H1 (cell line): Measurements from ENCODE around the gene WDR81. TPM values are rescaled to one million over a fixed set of nuclear protein-coding genes. Genes with fewer than 3 reads are reported as not detected.

Source experiments
- CTCF ChIA-PET: fragments of 300-600 bp; sonication (Branson Sonifier 250); formaldehyde crosslinking; loops from one replicate; lab custom pipeline; 2021; ENCODE audit not compliant: partially characterized antibody; lab: Charles Lee
- POLR2A ChIA-PET: fragments of 300-600 bp; sonication (Branson Sonifier 250); formaldehyde crosslinking; loops from one replicate; lab custom pipeline; 2021; ENCODE audit warnings: inconsistent platforms; ENCODE audit not compliant: partially characterized antibody; lab: Charles Lee
- DNase-seq, 2 experiments: peaks; one replicate each; pipeline versions ENCODE4 v3.0.0 to v3.0.0-alpha.2; 2010 to 2022; ENCODE audit warnings: low spot score in 2 of 2, low read depth in 1 of 2, mixed read lengths in 1 of 2
- FAIRE-seq: peaks from 2 replicates; lab custom pipeline; 2011; peaks lifted over from hg19 to GRCh38; lab: Jason Lieb, UNC
- H2AFZ ChIP-seq: 2 replicates; pipeline ENCODE4 v1.8.1; 2012; ENCODE audit warnings: low read length, inconsistent platforms
- H2AK5ac ChIP-seq: 2 replicates; pipeline ENCODE4 v1.6.1; 2013; ENCODE audit warnings: low read depth, low read length
- H2BK120ac ChIP-seq: replicated peaks from 2 replicates; pipeline ENCODE3; 2013; ENCODE audit warnings: low read depth, low read length, inconsistent platforms
- H2BK12ac ChIP-seq: 2 replicates; pipeline ENCODE4 v1.6.1; 2013; ENCODE audit warnings: low read depth, low read length
- H2BK15ac ChIP-seq: 2 replicates; pipeline ENCODE4 v1.6.1; 2013; ENCODE audit warnings: low read length
- H2BK20ac ChIP-seq: 2 replicates; pipeline ENCODE4 v1.6.1; 2013; ENCODE audit warnings: low read length
- H2BK5ac ChIP-seq: 2 replicates; pipeline ENCODE4 v1.6.1; 2013; ENCODE audit warnings: low read depth, low read length
- H3K14ac ChIP-seq: 2 replicates; pipeline ENCODE4 v1.6.1; 2013; ENCODE audit warnings: inconsistent platforms; ENCODE audit not compliant: insufficient read length
- H3K18ac ChIP-seq: 2 replicates; pipeline ENCODE4 v1.6.1; 2013; ENCODE audit warnings: low read length; ENCODE audit errors: extremely low read depth
- H3K23ac ChIP-seq: 2 replicates; pipeline ENCODE4 v1.6.1; 2013; ENCODE audit warnings: inconsistent platforms; ENCODE audit not compliant: insufficient read length
- H3K23me2 ChIP-seq: 2 replicates; pipeline ENCODE4 v1.6.1; 2013; ENCODE audit warnings: low read depth, low read length
- H3K27ac ChIP-seq: 2 replicates; pipeline ENCODE4 v1.6.1; 2011; ENCODE audit warnings: low read depth, low read length, inconsistent platforms
- H3K27me3 ChIP-seq, 4 experiments: replicated peaks in 1 of 4; 1 replicate in 1 of 4; 2 replicates in 3 of 4; pipeline versions ENCODE4 v1.6.1 to v1.8.1; 2011 to 2013; ENCODE audit warnings: low read length in 3 of 4, mild to moderate bottlenecking in 3 of 4, inconsistent platforms in 2 of 4, mixed read lengths in 2 of 4, moderate library complexity in 1 of 4; ENCODE audit not compliant: control insufficient read depth in 3 of 4, insufficient read depth in 3 of 4; ENCODE audit errors: extremely low read depth in 1 of 4
- H3K36me3 ChIP-seq, 4 experiments: 2 replicates each; pipeline versions ENCODE4 v1.6.1 to v1.8.1; 2011 to 2013; ENCODE audit warnings: mild to moderate bottlenecking in 4 of 4, low read length in 3 of 4, moderate library complexity in 2 of 4, control low read depth in 1 of 4, inconsistent platforms in 1 of 4; ENCODE audit not compliant: insufficient read depth in 4 of 4, control insufficient read depth in 2 of 4
- H3K4ac ChIP-seq: replicated peaks from 2 replicates; pipeline ENCODE3; 2013; ENCODE audit warnings: low read length, low read depth, mixed read lengths, inconsistent platforms; ENCODE audit not compliant: insufficient read length
- H3K4me1 ChIP-seq, 4 experiments: replicated peaks in 1 of 4; 1 replicate in 1 of 4; 2 replicates in 3 of 4; pipeline versions ENCODE4 v1.6.1 to v1.8.1; 2011 to 2013; ENCODE audit warnings: low read length in 3 of 4, inconsistent platforms in 2 of 4, mixed read lengths in 1 of 4; ENCODE audit not compliant: insufficient read depth in 4 of 4, control insufficient read depth in 3 of 4
- H3K4me2 ChIP-seq, 2 experiments: 2 replicates each; pipeline versions ENCODE4 v1.6.1 to v1.8.1; 2011 to 2013; ENCODE audit warnings: low read depth in 2 of 2, low read length in 2 of 2, control low read depth in 1 of 2, inconsistent platforms in 1 of 2, mild to moderate bottlenecking in 1 of 2; ENCODE audit not compliant: insufficient read depth in 1 of 2
- H3K4me3 ChIP-seq, 4 experiments: fragments of 200-600, 300-600 bp in 1 of 4; sonication (generic), shearing (Covaris generic), sonication (Bioruptor Twin) in 1 of 4; 2 replicates each; pipeline versions ENCODE4 v1.5.1 to v1.8.1; 2011 to 2016; ENCODE audit warnings: low read length in 4 of 4, low read depth in 3 of 4, control low read depth in 2 of 4, inconsistent platforms in 2 of 4, mild to moderate bottlenecking in 2 of 4, mixed read lengths in 1 of 4, moderate library complexity in 1 of 4; ENCODE audit not compliant: insufficient read depth in 2 of 4; ENCODE audit errors: extremely low read depth in 1 of 4
- H3K56ac ChIP-seq: replicated peaks from 2 replicates; pipeline ENCODE3; 2013; ENCODE audit warnings: low read depth, mild to moderate bottlenecking, mixed read lengths, low read length, inconsistent platforms; ENCODE audit not compliant: insufficient read length
- H3K79me1 ChIP-seq: 2 replicates; pipeline ENCODE4 v1.6.1; 2013; ENCODE audit warnings: low read depth, low read length, control low read depth
- H3K79me2 ChIP-seq, 2 experiments: 2 replicates each; pipeline versions ENCODE4 v1.6.1 to v1.8.1; 2012 to 2013; ENCODE audit warnings: low read length in 2 of 2, mild to moderate bottlenecking in 2 of 2, inconsistent platforms in 1 of 2; ENCODE audit not compliant: insufficient read depth in 2 of 2, control insufficient read depth in 1 of 2
- H3K9ac ChIP-seq, 4 experiments: replicated peaks in 1 of 4; 1 replicate in 1 of 4; 2 replicates in 3 of 4; pipeline versions ENCODE4 v1.6.1 to v1.8.1; 2011 to 2013; ENCODE audit warnings: low read depth in 3 of 4, low read length in 3 of 4, control low read depth in 2 of 4, mild to moderate bottlenecking in 2 of 4, moderate library complexity in 2 of 4, inconsistent platforms in 1 of 4; ENCODE audit errors: extremely low read depth in 1 of 4
- H3K9me3 ChIP-seq, 2 experiments: 2 replicates each; pipeline versions ENCODE4 v1.6.1 to v1.8.1; 2012 to 2013; ENCODE audit warnings: mild to moderate bottlenecking in 2 of 2, moderate library complexity in 2 of 2, control low read depth in 1 of 2, inconsistent platforms in 1 of 2, low read depth in 1 of 2, low read length in 1 of 2, mixed read lengths in 1 of 2; ENCODE audit not compliant: insufficient read depth in 2 of 2
- H4K20me1 ChIP-seq, 2 experiments: replicated peaks in 1 of 2; 2 replicates each; pipeline versions ENCODE3 to v1.8.1; 2011 to 2013; ENCODE audit warnings: inconsistent platforms in 2 of 2, low read length in 2 of 2, mild to moderate bottlenecking in 1 of 2; ENCODE audit not compliant: insufficient read depth in 2 of 2, control insufficient read depth in 1 of 2
- H4K5ac ChIP-seq: 2 replicates; pipeline ENCODE4 v1.6.1; 2013; ENCODE audit warnings: low read length, low read depth, mixed read lengths, inconsistent platforms; ENCODE audit not compliant: insufficient read length
- H4K8ac ChIP-seq: 2 replicates; pipeline ENCODE4 v1.8.0; 2013; ENCODE audit warnings: mild to moderate bottlenecking, moderate library complexity, low read length, inconsistent platforms; ENCODE audit not compliant: insufficient read depth; ENCODE audit errors: extremely low read depth
- H4K91ac ChIP-seq: replicated peaks from 2 replicates; pipeline ENCODE3; 2013; ENCODE audit warnings: low read length, mixed read lengths, inconsistent platforms; ENCODE audit not compliant: insufficient read length
- CTBP2 ChIP-seq: IDR thresholded peaks from 2 replicates; pipeline ENCODE4 v1.7.0; 2011; ENCODE audit warnings: borderline replicate concordance, mild to moderate bottlenecking, moderate library complexity, mixed read lengths, low read length; ENCODE audit not compliant: insufficient read depth, insufficient read length
- JUN ChIP-seq: IDR thresholded peaks from 2 replicates; pipeline ENCODE4 v1.6.1; 2011; ENCODE audit warnings: low read depth, mild to moderate bottlenecking, improper control_type of control experiment, low read length
- KDM5A ChIP-seq: fragments of 200-600 bp; IDR thresholded peaks from 2 replicates; pipeline ENCODE4 v1.7.1; 2012; ENCODE audit warnings: mild to moderate bottlenecking, low read length, inconsistent platforms, mixed read lengths
- MAFK ChIP-seq: IDR thresholded peaks from 2 replicates; pipeline ENCODE4 v1.6.1; 2012; ENCODE audit warnings: low read depth, mild to moderate bottlenecking, improper control_type of control experiment, low read length
- MAX ChIP-seq: IDR thresholded peaks from 2 replicates; pipeline ENCODE4 v1.6.1; 2012; ENCODE audit warnings: inconsistent platforms
- POLR2A ChIP-seq, 2 experiments: IDR thresholded peaks; 1 replicate in 1 of 2; 2 replicates in 1 of 2; pipeline ENCODE4 v1.6.1; 2011; ENCODE audit warnings: low read depth in 2 of 2, low read length in 2 of 2, mild to moderate bottlenecking in 2 of 2; ENCODE audit errors: control extremely low read depth in 1 of 2
- RFX5 ChIP-seq: IDR thresholded peaks from 2 replicates; pipeline ENCODE4 v1.6.1; 2011; ENCODE audit warnings: low read depth, low read length, improper control_type of control experiment, borderline replicate concordance
- SRF ChIP-seq: IDR thresholded peaks from 2 replicates; pipeline ENCODE4 v1.6.1; 2011; ENCODE audit warnings: mild to moderate bottlenecking, low read depth, low read length, moderate library complexity
- TAF1 ChIP-seq: IDR thresholded peaks from 2 replicates; pipeline ENCODE4 v1.6.1; 2011; ENCODE audit warnings: mild to moderate bottlenecking, low read depth, low read length
- USF2 ChIP-seq: IDR thresholded peaks from 2 replicates; pipeline ENCODE4 v1.6.1; 2011; ENCODE audit warnings: low read length, improper control_type of control experiment
- WGBS, 2 experiments: shearing (Covaris generic) in 1 of 2; methylation state at CpG; one replicate each; pipeline versions ENCODE4 v1.1.6 to v1.1.7; 2013 to 2015; ENCODE audit warnings: low lambda C conversion rate in 2 of 2, mixed read lengths in 2 of 2, inconsistent platforms in 1 of 2, low coverage in 1 of 2, missing lambda C conversion rate in 1 of 2; ENCODE audit not compliant: insufficient replicate concordance in 2 of 2, insufficient coverage in 1 of 2, insufficient read length in 1 of 2; ENCODE audit errors: extremely low coverage in 1 of 2, missing lambda C conversion rate in 1 of 2; 5-methylcytosine and 5-hydroxymethylcytosine counted together
- polyA plus RNA-seq, 7 experiments: library from polyadenylated mRNA; depleted of rRNA in 3 of 7; stranded (reverse) in 5 of 7; unstranded in 2 of 7; fragments of >200 nt in 5 of 7; fragments of 200-250 nt in 2 of 7; gene quantifications; 1 replicate in 5 of 7; 2 replicates in 1 of 7; 4 replicates in 1 of 7; pipeline versions ENCODE4 v1.2.1 to v1.2.3, GENCODE V29; 2011 to 2013; ENCODE audit warnings: missing spikeins in 2 of 7, mixed read lengths in 2 of 7
- total RNA-seq: library from RNA; stranded (reverse); fragmentation: NEBNext Ultra II Directional; extraction: Animal tissue kit (Norgen Biotek cat#: 25700); gene quantifications from 2 replicates; pipeline ENCODE4 v1.2.1, GENCODE V29; 2021

WDR81 gene
- total and polyA plus RNA-seq, 2 of the 8 experiments (the other 6 are each of a cell fraction or from before 2014, with no cell fraction given), result 9.1 to 12.3 TPM

- H3K4me2 ChIP-seq, result no peak overlapping the region
These were observed 62.2 kb downstream of the WDR81 start for GRCh38 chr17:1786708-1787107.

More at GRCh38 chr17:1786708-1787107, 62.2 kb downstream of the WDR81 start:
- H2BK120ac ChIP-seq, result no peak overlapping the region
- no peaks in the 10 kb centered on the region for H3K27me3 ChIP-seq
- H2BK12ac ChIP-seq, result no peak overlapping the region
- no peaks in the 10 kb centered on the region for H3K79me1 ChIP-seq
- H4K20me1 ChIP-seq, result peaks cover 2 to 3% of the 10 kb centered on the region in 2 experiments
- no peak overlapping the region for H4K91ac ChIP-seq
- no peak overlapping the region for H4K8ac ChIP-seq
- DNase-seq, result no peak
- H3K9me3 ChIP-seq, result no peaks in the 10 kb centered on the region
- no peak overlapping the region for H3K9ac ChIP-seq
- no peak overlapping the region for H2AFZ ChIP-seq
- no peaks in the 10 kb centered on the region for H3K79me2 ChIP-seq
- TF ChIP-seq MAFK, result no peak
- TF ChIP-seq POLR2A (IDR thresholded peaks at IDR 0.05; ENCODE audit: control extremely low read depth in 1 of 2, low read depth in 2 of 2, low read length in 2 of 2), result no peak
- no peak for TF ChIP-seq RFX5
- no peak for TF ChIP-seq TAF1
- TF ChIP-seq KDM5A, result no peak
- TF ChIP-seq MAX, result no peak
- no peak for TF ChIP-seq JUN
- TF ChIP-seq USF2, result no peak
- no peak for TF ChIP-seq CTBP2
- no peak for TF ChIP-seq SRF
- no peak overlapping the region for H3K4me3 ChIP-seq
- ChIA-PET POLR2A (interaction anchor here (1.2 kb wide), 2 partner anchors 15 to 65 kb away, joined by 3 read pairs; no protein-coding TSS in a partner anchor), CTCF (interaction anchor here (0.9 to 1.3 kb wide), 2 partner anchors 63 to 65 kb away, joined by 3 to 6 read pairs; partner anchors contain the start of gene WDR81)
- no peak overlapping the region for H2BK15ac ChIP-seq
- H3K56ac ChIP-seq, result no peak overlapping the region
- no peak overlapping the region for H2BK5ac ChIP-seq
- 93% methylated on average over 7 of the region's 7 CpGs; no CpG with 5 or more reads in 1 of the 2 experiments for WGBS, 2 experiments
- no peak overlapping the region for H3K18ac ChIP-seq
- peaks cover 10 to 38% (median 19%) of the 10 kb centered on the region in 4 experiments; a peak in 7 of 8 replicates for H3K36me3 ChIP-seq
- no peak overlapping the region for H3K23ac ChIP-seq
- H2BK20ac ChIP-seq, result no peak overlapping the region
- H3K27ac ChIP-seq, result no peak overlapping the region
- no peak for FAIRE-seq
- H3K14ac ChIP-seq, result no peak overlapping the region
- H4K5ac ChIP-seq, result no peak overlapping the region
- no peak overlapping the region for H3K4ac ChIP-seq
- no peaks in the 10 kb centered on the region for H3K4me1 ChIP-seq
- H2AK5ac ChIP-seq, result no peak overlapping the region
- no peaks in the 10 kb centered on the region for H3K23me2 ChIP-seq
